CD14-positive monocyte (primary cell): ENCODE results near the gene FAM237A. TPM values are rescaled to one million over a fixed set of nuclear protein-coding genes. Genes with fewer than 3 reads are reported as not detected.

Source experiments
- DNase-seq, 3 donors: peaks; one replicate each; pipeline ENCODE4 v3.0.0-alpha.2; 2011 to 2022
- H2AFZ ChIP-seq: 2 replicates; pipeline ENCODE4 v1.6.0; 2012; ENCODE audit warnings: mild to moderate bottlenecking, low read depth, low read length, inconsistent platforms; ENCODE audit not compliant: insufficient read depth, poor library complexity, severe bottlenecking
- H3K27ac ChIP-seq, 2 donors: 1 replicate in 1 of 2; 2 replicates in 1 of 2; pipeline ENCODE4 v1.5.1; 2012 to 2013; ENCODE audit warnings: low read length in 2 of 2, control low read depth in 1 of 2, inconsistent platforms in 1 of 2, low read depth in 1 of 2, mild to moderate bottlenecking in 1 of 2
- H3K27me3 ChIP-seq, 2 donors: one replicate each; pipeline versions ENCODE4 v1.6.0 to v1.6.1; 2011 to 2013; ENCODE audit warnings: low read length in 2 of 2; ENCODE audit not compliant: control insufficient read depth in 2 of 2, insufficient read depth in 2 of 2
- H3K36me3 ChIP-seq, 2 donors: replicated peaks in 1 of 2; 1 replicate in 1 of 2; 2 replicates in 1 of 2; pipeline versions ENCODE4 v1.5.1 to v1.6.1; 2012 to 2013; ENCODE audit warnings: low read length in 2 of 2, control low read depth in 1 of 2, inconsistent platforms in 1 of 2, mild to moderate bottlenecking in 1 of 2; ENCODE audit not compliant: insufficient read depth in 2 of 2, control insufficient read depth in 1 of 2
- H3K4me1 ChIP-seq, 2 donors: 1 replicate in 1 of 2; 2 replicates in 1 of 2; pipeline versions ENCODE4 v1.5.1 to v1.6.1; 2012 to 2013; ENCODE audit warnings: low read length in 2 of 2, control low read depth in 1 of 2, inconsistent platforms in 1 of 2, mild to moderate bottlenecking in 1 of 2, moderate library complexity in 1 of 2; ENCODE audit not compliant: insufficient read depth in 2 of 2, control insufficient read depth in 1 of 2
- H3K4me2 ChIP-seq: replicated peaks from 2 replicates; pipeline ENCODE3; 2012; ENCODE audit warnings: low read length, moderate library complexity, mild to moderate bottlenecking; ENCODE audit not compliant: poor library complexity, severe bottlenecking; ENCODE audit errors: extremely low read depth
- H3K4me3 ChIP-seq, 3 experiments: fragments of 200-600 bp in 1 of 3; sonication (generic) in 1 of 3; replicated peaks in 1 of 3; 1 replicate in 2 of 3; 2 replicates in 1 of 3; pipeline ENCODE4 v1.5.1; 2011 to 2013; ENCODE audit warnings: low read length in 3 of 3, mild to moderate bottlenecking in 3 of 3, control low read depth in 2 of 3, low read depth in 2 of 3, inconsistent platforms in 1 of 3, moderate library complexity in 1 of 3
- H3K79me2 ChIP-seq: 2 replicates; pipeline ENCODE4 v1.6.0; 2012; ENCODE audit warnings: mild to moderate bottlenecking, control low read depth, inconsistent platforms, low read length, moderate library complexity; ENCODE audit not compliant: insufficient read depth
- H3K9ac ChIP-seq: 2 replicates; pipeline ENCODE4 v1.6.0; 2017; ENCODE audit warnings: low read length, mild to moderate bottlenecking; ENCODE audit not compliant: insufficient read depth, poor library complexity, severe bottlenecking
- H3K9me3 ChIP-seq, 2 donors: replicated peaks in 1 of 2; 1 replicate in 1 of 2; 2 replicates in 1 of 2; pipeline versions ENCODE4 v1.5.1 to v1.6.1; 2012 to 2013; ENCODE audit warnings: low read length in 2 of 2, control low read depth in 1 of 2; ENCODE audit not compliant: control insufficient read depth in 1 of 2, insufficient read depth in 1 of 2
- H4K20me1 ChIP-seq: 2 replicates; pipeline ENCODE4 v1.6.0; 2012; ENCODE audit warnings: mild to moderate bottlenecking, low read length, control low read depth, moderate library complexity; ENCODE audit not compliant: insufficient read depth
- H3K27ac Mint-ChIP-seq, 7 donors: one replicate each; pipeline ENCODE4 v1.8.0; 2020; ENCODE audit warnings: mild to moderate bottlenecking in 7 of 7, mixed read lengths in 7 of 7, moderate library complexity in 6 of 7, inconsistent platforms in 2 of 7
- H3K27me3 Mint-ChIP-seq, 3 donors: one replicate each; pipeline ENCODE4 v1.8.0; 2021 to 2022; ENCODE audit warnings: low read depth in 3 of 3, mild to moderate bottlenecking in 3 of 3, mixed read lengths in 3 of 3, moderate library complexity in 3 of 3, inconsistent platforms in 1 of 3
- H3K36me3 Mint-ChIP-seq, 2 donors: one replicate each; pipeline ENCODE4 v1.8.0; 2020; ENCODE audit warnings: mixed read lengths in 2 of 2, inconsistent platforms in 1 of 2, mild to moderate bottlenecking in 1 of 2
- H3K4me1 Mint-ChIP-seq: one replicate; pipeline ENCODE4 v1.8.0; 2020; ENCODE audit warnings: mild to moderate bottlenecking, mixed read lengths
- H3K4me3 Mint-ChIP-seq, 2 donors: one replicate each; pipeline ENCODE4 v1.8.0; 2020; ENCODE audit warnings: mild to moderate bottlenecking in 2 of 2, mixed read lengths in 2 of 2, moderate library complexity in 1 of 2
- H3K9me3 Mint-ChIP-seq, 7 donors: one replicate each; pipeline ENCODE4 v1.8.0; 2020 to 2022; ENCODE audit warnings: mixed read lengths in 7 of 7, mild to moderate bottlenecking in 6 of 7, moderate library complexity in 6 of 7, inconsistent platforms in 2 of 7
- CTCF ChIP-seq: fragments of 200-600 bp; IDR thresholded peaks from one replicate; pipeline ENCODE4 v1.8.0; 2022; ENCODE audit warnings: antibody characterized with exemption, mild to moderate bottlenecking
- WGBS: methylation state at CpG from one replicate; pipeline ENCODE4 v1.1.5; 2013; ENCODE audit warnings: missing lambda C conversion rate; ENCODE audit not compliant: insufficient coverage; 5-methylcytosine and 5-hydroxymethylcytosine counted together
- intact Hi-C, 2 donors: fragments of 100-400 bp; cut with micrococcal nuclease; formaldehyde crosslinking; loops; one replicate each; pipeline versions ENCODE4 v1.15.0 to v1.15.1; 2023
- polyA plus RNA-seq, 3 donors: library from polyadenylated mRNA; depleted of rRNA in 1 of 3; unstranded in 2 of 3; stranded (reverse) in 1 of 3; fragments of 300-500 nt in 2 of 3; fragments of >200 nt in 1 of 3; fragmentation: Illumina TruSeq in 2 of 3; gene quantifications; 1 replicate in 2 of 3; 2 replicates in 1 of 3; pipeline ENCODE4 v1.2.3, GENCODE V29; 2012 to 2021

FAM237A gene
- polyA plus RNA-seq, 3 donors: not detected

DNA sequence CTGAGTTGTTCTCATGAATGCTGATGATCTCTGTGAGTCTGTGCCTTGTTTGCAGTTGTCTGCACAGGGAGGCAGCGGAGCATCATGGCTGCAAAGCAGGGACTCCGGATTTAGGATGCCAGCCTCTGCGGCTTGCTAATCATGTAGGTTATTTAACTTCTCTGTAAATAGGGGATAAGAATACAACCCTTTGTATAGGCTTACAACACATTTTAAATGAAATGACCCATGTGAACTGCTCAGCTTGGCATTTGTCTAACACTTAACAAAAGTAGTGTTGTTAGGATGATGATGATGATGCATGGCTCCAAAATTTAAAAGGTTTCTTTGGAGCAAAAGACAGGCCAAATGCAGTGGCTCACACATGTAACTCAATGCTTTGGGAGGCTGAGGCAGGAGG, 56.5 kb downstream of the FAM237A start:
- no peak overlapping the region for H3K27ac Mint-ChIP-seq
- TF ChIP-seq CTCF: no peak
- Histone ChIP-seq H3K9me3 (no peaks in the 10 kb centered on the region), H2AFZ (no peak overlapping the region), H3K79me2 (no peaks in the 10 kb centered on the region), H3K4me1 (peaks cover 6 to 7% of the 10 kb centered on the region in 2 donors), H3K4me3 (no peak overlapping the region), H3K27me3 (no peaks in the 10 kb centered on the region), H3K4me2 (no peak overlapping the region), H3K36me3 (no peaks in the 10 kb centered on the region), H4K20me1 (no peaks in the 10 kb centered on the region), H3K27ac (no peak overlapping the region), H3K9ac (no peak overlapping the region)
- peaks cover 12% of the 10 kb centered on the region for H3K4me1 Mint-ChIP-seq
- H3K27me3 Mint-ChIP-seq: peaks cover 0 to 1% (median 0%) of the 10 kb centered on the region in 3 donors
- H3K9me3 Mint-ChIP-seq: no peaks in the 10 kb centered on the region
- DNase-seq: no peak
- intact Hi-C loops: loop anchor here in 1 of 2 donors (10.0 kb wide), 1 partner anchor 776 kb away; no protein-coding TSS in a partner anchor
- WGBS: 100% methylated on average over 1 of the region's 3 CpGs
- H3K36me3 Mint-ChIP-seq: no peaks in the 10 kb centered on the region
- no peak overlapping the region for H3K4me3 Mint-ChIP-seq

Other genes starting within 250 kb of the FAM237A start
- gene ADAM23, start 199.0 kb upstream of the FAM237A start, polyA plus RNA-seq: not detected
- gene DYTN, start 75.9 kb downstream of the FAM237A start, polyA plus RNA-seq: not detected
- not detected for gene MDH1B, start 122.8 kb downstream of the FAM237A start, polyA plus RNA-seq
- gene FASTKD2, start 123.1 kb downstream of the FAM237A start, polyA plus RNA-seq: 10 to 100 TPM; 10.2 to 12.7 (median 11.3) TPM